Coronary artery (tissue), 2 donors: ENCODE measurements around the gene CCT4.
"Not testable (repeated sequence)": the region's sequence is repeated elsewhere in the genome, so short reads cannot be mapped to it uniquely, and the experiment has no call there.

Experiments
- DNase-seq: peaks from one replicate; pipeline ENCODE4 v3.0.0-alpha.2; 2017; ENCODE audit warnings: low spot score
- H3K27ac ChIP-seq, 2 donors: fragments of 200-600 bp; sonication (generic); one replicate each; pipeline ENCODE4 v1.5.1; 2016 to 2019
- H3K4me3 ChIP-seq: fragments of 200-600 bp; sonication (generic); 2 replicates; pipeline ENCODE4 v1.5.1; 2016; ENCODE audit warnings: mild to moderate bottlenecking, moderate library complexity
- CTCF ChIP-seq: fragments of 200-600 bp; sonication (generic); IDR thresholded peaks from one replicate; pipeline ENCODE4 v1.5.1; 2019; ENCODE audit warnings: antibody characterized with exemption

Gene CCT4

GRCh38 chr2:61854564-61855317 lies 33.7 kb downstream of the CCT4 start:
- DNase-seq: peak; percentile 91
- peak overlapping the region; percentile 85 to 90 for H3K27ac ChIP-seq
- no peak for TF ChIP-seq CTCF
- peak overlapping the region; percentile 76 for H3K4me3 ChIP-seq

- Histone ChIP-seq H3K27ac (peak within 1 kb of the TSS; percentile 85 to 90), H3K4me3 (peak within 1 kb of the TSS; percentile 76)
- TF ChIP-seq CTCF: no peak
- DNase-seq: peak; percentile 91
Measured at GRCh38 chr2:61853847-61854563, 34.5 kb downstream of the CCT4 start, which contains the start of gene FAM161A. TSS of gene FAM161A (minus strand) at chr2:61854060. CDS start at chr2:61854041, 19 bp downstream.

- TF ChIP-seq CTCF: no peak
- peak overlapping the region; percentile 76 for H3K4me3 ChIP-seq
- no peak for DNase-seq
- H3K27ac ChIP-seq: peak overlapping the region; percentile 85 to 90
Measured at GRCh38 chr2:61853086-61853846, 35.2 kb downstream of the CCT4 start.

GRCh38 chr2:61851270-61851669 lies 37.2 kb downstream of the CCT4 start:
- H3K27ac ChIP-seq, DNase-seq: not testable (repeated sequence)

DNA sequence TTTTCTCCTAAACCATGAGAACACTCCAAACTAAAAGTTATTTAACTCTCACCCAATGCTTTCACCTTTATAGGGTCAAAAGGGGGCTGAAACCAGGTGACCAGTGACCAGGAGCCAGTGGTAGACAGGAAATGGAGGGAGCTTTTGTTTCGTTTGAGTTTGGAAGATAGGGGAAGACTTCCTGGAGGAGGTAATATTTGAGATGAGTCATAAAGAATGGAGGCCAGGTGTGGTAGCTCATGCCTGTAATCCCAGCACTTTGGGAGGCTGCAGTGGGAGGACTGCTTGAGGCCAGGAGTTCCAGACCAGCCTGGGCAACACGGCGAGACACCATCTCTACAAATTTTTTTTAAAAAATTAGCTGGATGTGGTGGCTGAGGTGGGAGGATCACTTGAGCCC lies 43.1 kb downstream of the CCT4 start:
- no peak overlapping the region for H3K4me3 ChIP-seq
- no peak overlapping the region for H3K27ac ChIP-seq
- no peak for TF ChIP-seq CTCF
- DNase-seq: no peak

More at GRCh38 chr2:61851270-61851669, 37.2 kb downstream of the CCT4 start:
- H3K4me3 ChIP-seq: not testable (repeated sequence)

DNA sequence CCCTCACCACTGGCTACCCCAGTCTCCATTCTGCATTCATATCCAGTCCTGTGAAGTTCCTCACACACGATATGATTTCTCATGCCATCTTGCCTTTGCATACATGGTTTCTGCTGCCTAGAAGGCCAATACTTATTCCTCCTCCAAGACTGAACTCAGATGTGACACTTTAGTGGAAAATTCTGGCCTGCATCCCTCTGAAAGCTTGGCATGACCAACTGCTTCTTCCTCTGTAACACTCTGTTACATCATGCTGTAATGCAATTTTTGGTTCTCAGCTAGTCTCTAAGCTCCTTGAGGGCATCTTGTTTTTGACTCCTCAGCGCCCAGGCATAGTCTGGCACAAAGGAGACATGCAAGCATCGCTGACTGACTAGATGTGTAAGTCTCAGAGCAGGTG lies 47.2 kb downstream of the CCT4 start:
- DNase-seq: no peak
- TF ChIP-seq CTCF: no peak
- no peak overlapping the region for H3K4me3 ChIP-seq
- no peak overlapping the region for H3K27ac ChIP-seq

DNA sequence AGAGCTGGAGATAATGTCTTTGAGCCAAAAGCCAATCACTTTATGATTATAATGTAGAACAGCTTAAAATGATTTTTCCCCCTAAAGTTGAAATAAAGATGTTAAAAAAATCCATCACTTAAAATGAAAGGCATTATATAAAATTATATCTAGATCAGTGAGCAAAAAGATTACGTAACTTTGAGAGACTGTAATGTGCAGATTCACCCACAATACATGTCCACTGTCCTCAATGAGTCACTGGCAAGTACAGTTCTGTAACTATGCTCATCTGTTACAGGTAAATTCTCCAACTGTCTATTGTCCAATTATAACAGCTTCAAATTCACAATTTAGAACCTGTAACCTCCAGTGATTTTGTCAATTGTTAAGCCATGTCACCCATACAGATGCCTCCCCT lies 53.6 kb downstream of the CCT4 start:
- DNase-seq: no peak
- TF ChIP-seq CTCF: no peak
- H3K4me3 ChIP-seq: no peak overlapping the region
- H3K27ac ChIP-seq: no peak overlapping the region
